Aorta (tissue), 5 donors: ENCODE results near the gene CEP120. TPM values are rescaled to one million over a fixed set of nuclear protein-coding genes. Genes with fewer than 3 reads are reported as not detected.

Source experiments
- ATAC-seq: fragments of 200-7000 bp; cut with Tn5 transposase; one replicate; pipeline ENCODE4 v1.9.1; 2022; ENCODE audit warnings: moderate library complexity; ENCODE audit not compliant: low FRiP score
- DNase-seq, 2 donors: peaks; one replicate each; pipeline ENCODE4 v3.0.0-alpha.2; 2020
- H3K27ac ChIP-seq, 2 donors: one replicate each; pipeline ENCODE4 v1.5.1; 2013; ENCODE audit warnings: low read length in 2 of 2, mild to moderate bottlenecking in 2 of 2, moderate library complexity in 2 of 2, control low read depth in 1 of 2, inconsistent platforms in 1 of 2, low read depth in 1 of 2
- H3K27me3 ChIP-seq, 2 donors: one replicate each; pipeline ENCODE4 v1.6.1; 2013; ENCODE audit warnings: control low read depth in 1 of 2, low read length in 1 of 2, mild to moderate bottlenecking in 1 of 2, moderate library complexity in 1 of 2; ENCODE audit not compliant: insufficient read depth in 2 of 2, control insufficient read depth in 1 of 2
- H3K36me3 ChIP-seq, 2 donors: one replicate each; pipeline ENCODE4 v1.6.1; 2013; ENCODE audit warnings: control low read depth in 1 of 2, low read length in 1 of 2, mild to moderate bottlenecking in 1 of 2; ENCODE audit not compliant: insufficient read depth in 2 of 2, control insufficient read depth in 1 of 2
- H3K4me1 ChIP-seq, 2 donors: one replicate each; pipeline ENCODE4 v1.6.1; 2013; ENCODE audit warnings: low read length in 2 of 2, control low read depth in 1 of 2, mild to moderate bottlenecking in 1 of 2, moderate library complexity in 1 of 2; ENCODE audit not compliant: insufficient read depth in 2 of 2, control insufficient read depth in 1 of 2
- H3K4me3 ChIP-seq, 2 donors: one replicate each; pipeline ENCODE4 v1.5.1; 2013; ENCODE audit warnings: low read length in 2 of 2, control low read depth in 1 of 2, mild to moderate bottlenecking in 1 of 2
- H3K9me3 ChIP-seq: one replicate; pipeline ENCODE4 v1.6.1; 2013; ENCODE audit warnings: mild to moderate bottlenecking, low read length; ENCODE audit not compliant: control insufficient read depth
- WGBS, 2 donors: extraction: QIAGEN DNeasy Blood & Tissue Kit; methylation state at CpG; one replicate each; pipeline ENCODE4 v1.1.7; 2013; 5-methylcytosine and 5-hydroxymethylcytosine counted together
- intact Hi-C, 2 donors: fragments of 100-400 bp; cut with DNase I; formaldehyde crosslinking; loops; one replicate each; pipeline versions ENCODE4 v1.14.2 to v1.15.0; 2022
- polyA plus RNA-seq, 2 donors: library from polyadenylated mRNA; stranded (reverse); fragments of 200-250 nt; gene quantifications; one replicate each; pipeline ENCODE4 v1.2.3, GENCODE V29; 2013
- total RNA-seq, 2 donors: library from RNA; stranded (reverse); fragmentation: NEBNext Ultra II Directional; extraction: Animal tissue kit (Norgen Biotek cat#: 25700); gene quantifications; one replicate each; pipeline ENCODE4 v1.2.1, GENCODE V29; 2021
- donor health status: healthy with polysubstance abuse.
- donor health status: Bipolar disorder and iron deficiency.
- donor health status: DM: no; HTN: no; CAD: no.
- donor health status: DM: no; HTN: no; CAD: no.
- donor health status: DM: yes; HTN: yes; CAD: no.

Gene CEP120
- total and polyA plus RNA-seq, 4 donors, result 7.1 to 24.2 (median 14.9) TPM

- WGBS, 2 donors, result 75 to 82% methylated on average over 3 of the region's 3 CpGs
- Histone ChIP-seq H3K27ac (no peak overlapping the region), H3K4me1 (no peaks in the 10 kb centered on the region), H3K27me3 (no peaks in the 10 kb centered on the region), H3K9me3 (no peaks in the 10 kb centered on the region), H3K4me3 (no peak overlapping the region), H3K36me3 (peaks cover 0 to 3% of the 10 kb centered on the region in 2 donors)
- DNase-seq (no peak), ATAC-seq (no peak)
- intact Hi-C loops, result no loop called here
Measured at GRCh38 chr5:123387313-123387712, 35.9 kb downstream of the CEP120 start.

- no peaks in the 10 kb centered on the region for H3K27me3 ChIP-seq
- H3K27ac ChIP-seq, result no peak overlapping the region
- H3K4me3 ChIP-seq, result no peak overlapping the region
- H3K4me1 ChIP-seq, result no peaks in the 10 kb centered on the region
- intact Hi-C loops, result no loop called here
- ATAC-seq (no peak), DNase-seq (no peak)
- no peaks in the 10 kb centered on the region for H3K9me3 ChIP-seq
- WGBS, 2 donors, result 89 to 90% methylated on average over 1 of the region's 1 CpG
- H3K36me3 ChIP-seq, result peaks cover 0 to 2% of the 10 kb centered on the region in 2 donors
Measured at GRCh38 chr5:123382252-123382651, 41.0 kb downstream of the CEP120 start.

- intact Hi-C loops, result loop anchor here (2.0 to 5.0 kb wide), 3 partner anchors 477 to 854 kb away; partner anchors contain the start of gene SNX24 (in 1 of the 2)
- Histone ChIP-seq H3K27me3 (no peaks in the 10 kb centered on the region), H3K4me3 (no peak overlapping the region), H3K9me3 (no peaks in the 10 kb centered on the region), H3K36me3 (peaks cover 0 to 2% of the 10 kb centered on the region in 2 donors), H3K27ac (no peak overlapping the region), H3K4me1 (no peaks in the 10 kb centered on the region)
- DNase-seq (peak; percentile 70 to 91), ATAC-seq (no peak)
- WGBS, 2 donors, result 69 to 70% methylated on average over 4 of the region's 4 CpGs
Measured at GRCh38 chr5:123371575-123372179, 51.5 kb downstream of the CEP120 start.

GRCh38 chr5:123369371-123369968, 53.7 kb downstream of the CEP120 start:
- H3K4me1 ChIP-seq, result no peaks in the 10 kb centered on the region
- no peaks in the 10 kb centered on the region for H3K9me3 ChIP-seq
- DNase-seq, result no peak
- H3K36me3 ChIP-seq, result no peaks in the 10 kb centered on the region
- no peak for ATAC-seq
- H3K4me3 ChIP-seq, result no peak overlapping the region
- intact Hi-C loops, result loop anchor here (5.0 kb wide), 3 partner anchors 332 to 852 kb away; partner anchors contain the start of gene PPIC (in 2 of the 2)
- WGBS, 2 donors, result 29 to 84% methylated on average over 1 of the region's 1 CpG
- H3K27ac ChIP-seq, result no peak overlapping the region
- no peaks in the 10 kb centered on the region for H3K27me3 ChIP-seq

- intact Hi-C loops, result loop anchor here (5.0 kb wide), 3 partner anchors 330 to 850 kb away; partner anchors contain the start of gene PPIC (in 2 of the 2)
- H3K27me3 ChIP-seq, result no peaks in the 10 kb centered on the region
- 15 to 28% methylated on average over 1 of the region's 1 CpG for WGBS, 2 donors
- H3K36me3 ChIP-seq, result no peaks in the 10 kb centered on the region
- DNase-seq (no peak), ATAC-seq (no peak)
- H3K4me3 ChIP-seq, result no peak overlapping the region
- H3K4me1 ChIP-seq, result no peaks in the 10 kb centered on the region
- no peaks in the 10 kb centered on the region for H3K9me3 ChIP-seq
- H3K27ac ChIP-seq, result no peak overlapping the region
Measured at GRCh38 chr5:123367739-123368138, 55.5 kb downstream of the CEP120 start.

- WGBS, 2 donors, result 0 to 5% methylated on average over 1 of the region's 1 CpG
- H3K36me3 ChIP-seq, result no peaks in the 10 kb centered on the region
- no peak overlapping the region for H3K27ac ChIP-seq
- DNase-seq, result no peak
- no peaks in the 10 kb centered on the region for H3K27me3 ChIP-seq
- H3K4me3 ChIP-seq, result no peak overlapping the region
- intact Hi-C loops, result loop anchor here (5.0 kb wide), 3 partner anchors 328 to 848 kb away; partner anchors contain the start of gene PPIC (in 2 of the 2)
- ATAC-seq, result no peak
- H3K9me3 ChIP-seq, result no peaks in the 10 kb centered on the region
- H3K4me1 ChIP-seq, result peaks cover 0 to 4% of the 10 kb centered on the region in 2 donors
Measured at GRCh38 chr5:123365156-123365555, 58.0 kb downstream of the CEP120 start.

- H3K4me3 ChIP-seq, result no peak overlapping the region
- H3K27ac ChIP-seq, result no peak overlapping the region
- H3K9me3 ChIP-seq, result no peaks in the 10 kb centered on the region
- H3K27me3 ChIP-seq, result no peaks in the 10 kb centered on the region
- intact Hi-C loops, result loop anchor here (5.0 kb wide), 6 partner anchors 72 to 847 kb away; partner anchors contain the start of gene PPIC (in 2 of the 2)
- peaks cover 0 to 4% of the 10 kb centered on the region in 2 donors for H3K4me1 ChIP-seq
- 14 to 19% methylated on average over 2 of the region's 2 CpGs for WGBS, 2 donors
- H3K36me3 ChIP-seq, result no peaks in the 10 kb centered on the region
- DNase-seq, result no peak
- no peak for ATAC-seq
Measured at GRCh38 chr5:123364441-123365155, 58.6 kb downstream of the CEP120 start.

- intact Hi-C loops, result loop anchor here (5.0 kb wide), 3 partner anchors 69 to 269 kb away; no protein-coding TSS in a partner anchor
- H3K9me3 ChIP-seq, result no peaks in the 10 kb centered on the region
- DNase-seq (no peak), ATAC-seq (no peak)
- peaks cover 0 to 7% of the 10 kb centered on the region in 2 donors for H3K4me1 ChIP-seq
- no peaks in the 10 kb centered on the region for H3K27me3 ChIP-seq
- no peak overlapping the region for H3K4me3 ChIP-seq
- no peak overlapping the region for H3K27ac ChIP-seq
- H3K36me3 ChIP-seq, result no peaks in the 10 kb centered on the region
Measured at GRCh38 chr5:123360910-123361309, 62.3 kb downstream of the CEP120 start.
